ENCODE data around the gene TAGLN2. TPM values are rescaled to one million over a fixed set of nuclear protein-coding genes. Genes with fewer than 3 reads are reported as not detected.

TAGLN2 gene
- total RNA-seq, 1 donor from 2014 or later = 20.1 TPM

- peaks cover 7% of the 10 kb centered on the region for H3K9me3 Mint-ChIP-seq
- no peaks in the 10 kb centered on the region for H3K36me3 Mint-ChIP-seq (ENCODE audit: low read depth)
- TF ChIP-seq, protein P1, sequence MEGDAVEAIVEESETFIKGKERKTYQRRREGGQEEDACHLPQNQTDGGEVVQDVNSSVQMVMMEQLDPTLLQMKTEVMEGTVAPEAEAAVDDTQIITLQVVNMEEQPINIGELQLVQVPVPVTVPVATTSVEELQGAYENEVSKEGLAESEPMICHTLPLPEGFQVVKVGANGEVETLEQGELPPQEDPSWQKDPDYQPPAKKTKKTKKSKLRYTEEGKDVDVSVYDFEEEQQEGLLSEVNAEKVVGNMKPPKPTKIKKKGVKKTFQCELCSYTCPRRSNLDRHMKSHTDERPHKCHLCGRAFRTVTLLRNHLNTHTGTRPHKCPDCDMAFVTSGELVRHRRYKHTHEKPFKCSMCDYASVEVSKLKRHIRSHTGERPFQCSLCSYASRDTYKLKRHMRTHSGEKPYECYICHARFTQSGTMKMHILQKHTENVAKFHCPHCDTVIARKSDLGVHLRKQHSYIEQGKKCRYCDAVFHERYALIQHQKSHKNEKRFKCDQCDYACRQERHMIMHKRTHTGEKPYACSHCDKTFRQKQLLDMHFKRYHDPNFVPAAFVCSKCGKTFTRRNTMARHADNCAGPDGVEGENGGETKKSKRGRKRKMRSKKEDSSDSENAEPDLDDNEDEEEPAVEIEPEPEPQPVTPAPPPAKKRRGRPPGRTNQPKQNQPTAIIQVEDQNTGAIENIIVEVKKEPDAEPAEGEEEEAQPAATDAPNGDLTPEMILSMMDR (conservative IDR thresholded peaks at IDR 0.05) = no peak
- H3K4me3 Mint-ChIP-seq = no peak within 1 kb of the TSS
- no peaks in the 10 kb centered on the region for H3K4me1 Mint-ChIP-seq
- no peak within 1 kb of the TSS for H3K27ac Mint-ChIP-seq (ENCODE audit: unreplicated experiment)
- no peak for DNase-seq (ENCODE audit: low read depth, low spot score)
- H3K27me3 Mint-ChIP-seq (ENCODE audit: low read depth) = peaks cover 36% of the 10 kb centered on the region
These were observed 28.5 kb upstream of the TAGLN2 start, which contains the start of gene SLAMF9 for GRCh38 chr1:159953536-159954515. SLAMF9 (minus strand) TSS chr1:159954237; CDS start chr1:159954137, 100 bp downstream.

GRCh38 chr1:159952932-159953331 is 27.6 kb upstream of the TAGLN2 start:
- Mint-ChIP-seq H3K4me1 (no peaks in the 10 kb centered on the region), H3K27ac (ENCODE audit: unreplicated experiment) (no peak overlapping the region), H3K4me3 (no peak overlapping the region), H3K9me3 (peaks cover 7% of the 10 kb centered on the region), H3K27me3 (ENCODE audit: low read depth) (peaks cover 42% of the 10 kb centered on the region), H3K36me3 (ENCODE audit: low read depth) (no peaks in the 10 kb centered on the region)
- no peak for DNase-seq (ENCODE audit: low read depth, low spot score)
- TF ChIP-seq, protein P1 (conservative IDR thresholded peaks at IDR 0.05) = no peak

DNA sequence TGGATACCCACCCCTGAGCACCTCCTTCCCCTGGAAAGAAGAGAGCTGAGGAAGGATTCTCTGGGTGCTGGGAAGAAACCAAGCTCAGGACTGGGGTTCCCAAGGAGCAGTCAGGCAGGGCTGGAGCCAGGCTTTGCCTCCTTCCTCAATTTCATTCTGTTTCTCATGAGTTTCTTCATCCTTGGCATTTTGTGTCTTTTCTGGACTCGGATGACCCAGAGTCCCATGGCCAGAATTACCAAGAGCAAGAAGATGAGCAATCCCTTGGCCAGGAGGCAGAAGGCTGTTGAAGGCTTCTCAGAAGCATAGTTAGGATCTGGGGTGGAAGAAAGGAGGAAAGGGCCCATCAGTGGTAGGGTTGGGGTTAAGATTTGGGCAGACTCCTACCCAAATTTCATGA is 26.2 kb upstream of the TAGLN2 start:
- Mint-ChIP-seq H3K4me1 (no peaks in the 10 kb centered on the region), H3K9me3 (peaks cover 7% of the 10 kb centered on the region), H3K36me3 (ENCODE audit: low read depth) (no peaks in the 10 kb centered on the region), H3K27ac (ENCODE audit: unreplicated experiment) (no peak overlapping the region), H3K27me3 (ENCODE audit: low read depth) (peaks cover 49% of the 10 kb centered on the region), H3K4me3 (no peak overlapping the region)
- DNase-seq (ENCODE audit: low read depth, low spot score) = no peak
- TF ChIP-seq, protein P1 (conservative IDR thresholded peaks at IDR 0.05) = no peak

DNA sequence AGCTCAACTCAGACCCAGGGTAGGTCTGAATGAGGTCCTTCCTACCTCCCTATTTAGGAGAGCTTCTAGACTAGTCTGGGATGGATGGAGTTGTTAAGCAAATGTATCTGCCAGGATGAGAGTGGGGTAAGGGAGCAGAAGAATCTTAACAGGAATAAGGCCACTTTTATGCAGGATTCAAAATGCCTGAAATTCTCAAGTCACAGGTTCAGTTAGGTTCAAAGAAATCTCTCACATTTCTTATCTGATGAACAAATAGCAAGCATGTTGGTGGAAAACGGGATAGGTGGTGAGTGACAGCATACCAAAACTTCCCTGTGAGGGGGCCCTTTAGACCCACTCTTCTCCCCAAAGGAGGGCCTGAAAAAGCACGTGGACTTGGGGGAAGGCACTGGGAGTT is 25.7 kb upstream of the TAGLN2 start:
- Mint-ChIP-seq H3K36me3 (ENCODE audit: low read depth) (no peaks in the 10 kb centered on the region), H3K4me1 (peaks cover 4% of the 10 kb centered on the region), H3K27me3 (ENCODE audit: low read depth) (peaks cover 54% of the 10 kb centered on the region), H3K9me3 (peaks cover 7% of the 10 kb centered on the region), H3K27ac (ENCODE audit: unreplicated experiment) (peak overlapping the region; percentile 21), H3K4me3 (no peak overlapping the region)
- TF ChIP-seq, protein P1 (conservative IDR thresholded peaks at IDR 0.05) = no peak
- DNase-seq (ENCODE audit: low read depth, low spot score) = no peak

- DNase-seq (ENCODE audit: low read depth, low spot score) = no peak
- TF ChIP-seq, protein P1 (conservative IDR thresholded peaks at IDR 0.05) = no peak
- Mint-ChIP-seq H3K27ac (ENCODE audit: unreplicated experiment) (peak overlapping the region; percentile 64), H3K9me3 (peaks cover 7% of the 10 kb centered on the region), H3K36me3 (ENCODE audit: low read depth) (no peaks in the 10 kb centered on the region), H3K4me3 (no peak overlapping the region), H3K27me3 (ENCODE audit: low read depth) (peaks cover 49% of the 10 kb centered on the region), H3K4me1 (peaks cover 12% of the 10 kb centered on the region)
These were observed 24.7 kb upstream of the TAGLN2 start for GRCh38 chr1:159949981-159950381.

All from neural crest cell (in vitro differentiated cells).